GM21360 (cell line): ENCODE results near the gene GOLGA6C.
"Not testable (repeated sequence)": the region's sequence is repeated elsewhere in the genome, so short reads cannot be mapped to it uniquely, and the experiment has no call there.

Experiments used
- ATAC-seq: cut with Tn5 transposase; IDR thresholded peaks from one replicate; pipeline ENCODE4 v1.9.1; 2021; ENCODE audit warnings: mild to moderate bottlenecking, moderate library complexity; ENCODE audit not compliant: unreplicated experiment

Gene GOLGA6C

DNA sequence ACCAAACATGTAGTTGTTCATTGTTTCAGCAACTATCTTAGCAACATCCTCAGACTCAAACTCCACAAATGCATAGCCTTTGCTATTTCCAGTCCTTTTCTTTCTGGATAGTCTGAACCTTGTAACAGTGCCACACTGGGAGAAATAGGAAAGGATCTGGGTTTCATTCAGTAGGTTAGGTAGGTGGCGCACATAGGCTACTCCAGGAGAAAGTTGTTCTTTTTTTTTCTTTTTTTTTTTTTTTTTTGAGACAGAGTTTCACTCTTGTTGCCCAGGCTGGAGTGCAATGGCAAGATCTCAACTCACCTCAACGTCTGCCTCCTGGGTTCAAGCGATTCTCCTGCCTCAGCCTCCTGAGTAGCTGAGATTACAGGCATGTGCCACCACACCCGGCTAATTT is 5.8 kb upstream of the GOLGA6C start:
- not testable (repeated sequence) for ATAC-seq

DNA sequence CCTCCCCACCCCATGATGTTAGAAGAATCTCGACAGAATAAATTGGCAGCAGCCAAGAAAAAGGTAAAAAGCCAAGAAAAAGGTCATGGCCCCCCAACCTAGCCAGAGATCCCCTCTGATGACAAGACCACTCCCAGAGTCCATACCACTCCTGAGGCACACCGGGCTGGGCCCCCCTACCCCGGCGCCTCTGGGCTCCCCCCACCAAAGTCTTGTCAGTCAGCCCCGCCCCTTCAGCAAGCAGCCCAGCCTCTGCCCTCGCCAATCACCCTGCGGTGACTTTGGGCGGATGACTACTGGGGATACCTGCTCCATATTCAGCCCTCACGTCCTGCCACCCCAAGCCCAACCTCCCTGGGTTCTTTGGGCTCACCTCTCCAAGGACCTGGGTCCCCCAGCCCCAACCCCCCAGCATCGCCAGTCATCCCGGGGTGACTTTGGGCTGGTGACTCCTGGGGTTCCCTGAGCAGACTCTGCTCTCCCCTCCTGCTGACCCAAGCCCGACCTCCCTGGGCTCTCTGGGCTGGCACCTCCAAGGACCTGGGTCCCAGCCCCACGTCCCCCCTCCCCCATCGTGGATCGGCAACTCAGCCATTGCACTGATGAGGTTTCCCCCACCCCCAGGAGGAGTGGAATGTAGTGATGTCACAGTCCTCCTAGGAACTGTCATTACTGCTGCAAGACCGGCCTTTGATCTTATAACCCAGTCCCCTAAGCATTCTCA is 648 bp downstream of the GOLGA6C start:
- ATAC-seq, result not testable (repeated sequence)

- not testable (repeated sequence) for ATAC-seq
Measured at GRCh38 chr15:75259873-75260272, 1.7 kb downstream of the GOLGA6C start.

GRCh38 chr15:75273751-75274359 is 15.7 kb downstream of the GOLGA6C start:
- ATAC-seq, result not testable (repeated sequence)

GRCh38 chr15:75274509-75275107 is 16.5 kb downstream of the GOLGA6C start:
- ATAC-seq, result peak; percentile 49

DNA sequence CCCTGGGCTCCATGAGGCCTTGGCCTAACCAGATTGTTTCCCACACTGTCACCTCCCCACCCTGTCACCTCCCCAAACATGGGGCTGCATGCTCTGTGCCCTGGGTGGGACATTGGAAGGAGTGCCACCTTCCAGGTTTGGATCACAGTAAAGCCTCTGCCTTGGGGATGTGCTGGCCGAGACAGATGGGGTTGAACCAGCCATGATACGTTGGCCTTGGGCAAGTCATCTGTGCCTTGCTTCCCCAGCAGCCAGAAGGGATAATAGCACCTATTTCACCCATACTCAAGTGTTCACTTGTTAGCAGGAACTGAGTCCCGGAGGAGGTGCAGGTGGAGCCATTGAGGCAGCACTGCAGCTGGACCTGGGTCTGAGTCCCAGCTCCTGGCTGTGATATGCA is 17.5 kb downstream of the GOLGA6C start:
- ATAC-seq, result not testable (repeated sequence)

GRCh38 chr15:75278497-75278896 is 20.4 kb downstream of the GOLGA6C start:
- not testable (repeated sequence) for ATAC-seq

GRCh38 chr15:75282572-75282971 is 24.4 kb downstream of the GOLGA6C start, which contains the start of gene GOLGA6D:
Gene GOLGA6D (plus strand): TSS chr15:75282835. CDS start chr15:75282876, 41 bp downstream.
- ATAC-seq, result not testable (repeated sequence)

DNA sequence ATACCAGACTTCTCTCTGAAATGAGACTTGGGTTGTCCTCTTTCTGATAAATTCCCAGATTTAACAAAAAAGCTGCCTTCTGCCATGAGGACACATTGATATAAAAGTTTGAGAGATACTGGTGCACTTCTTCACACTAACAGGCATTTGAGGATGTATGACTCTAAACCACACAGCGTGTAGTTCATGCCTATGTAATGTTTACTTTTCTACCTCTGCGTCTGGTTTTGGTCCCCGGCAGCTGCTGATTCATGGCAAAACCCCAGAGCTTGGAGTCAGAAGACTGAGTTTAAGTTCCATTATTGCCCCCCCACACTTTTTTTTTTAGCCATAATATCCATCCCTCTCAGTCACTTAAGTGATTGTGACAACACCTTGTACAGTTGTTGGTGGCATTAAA is 26.0 kb downstream of the GOLGA6C start:
- ATAC-seq, result not testable (repeated sequence)

DNA sequence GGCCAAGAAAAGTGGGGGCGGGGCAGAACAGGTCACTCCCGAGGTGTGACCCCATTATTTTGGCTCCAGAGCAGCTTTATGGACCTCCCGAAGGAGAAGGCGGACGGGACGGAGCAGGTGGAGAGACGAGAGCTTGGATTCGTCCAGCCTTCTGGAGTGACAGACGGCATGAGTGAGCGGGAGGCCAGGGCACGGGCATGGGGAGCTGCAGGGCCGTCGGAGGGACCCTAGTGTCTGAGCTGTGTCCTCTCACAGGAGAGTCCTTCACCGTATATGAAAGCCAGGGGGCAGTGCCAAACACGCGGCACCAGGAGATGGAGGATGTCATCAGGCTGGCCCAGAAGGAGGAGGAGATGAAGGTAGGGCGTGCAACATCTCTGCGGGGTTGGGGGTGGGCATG is 35.5 kb downstream of the GOLGA6C start:
- not testable (repeated sequence) for ATAC-seq

DNA sequence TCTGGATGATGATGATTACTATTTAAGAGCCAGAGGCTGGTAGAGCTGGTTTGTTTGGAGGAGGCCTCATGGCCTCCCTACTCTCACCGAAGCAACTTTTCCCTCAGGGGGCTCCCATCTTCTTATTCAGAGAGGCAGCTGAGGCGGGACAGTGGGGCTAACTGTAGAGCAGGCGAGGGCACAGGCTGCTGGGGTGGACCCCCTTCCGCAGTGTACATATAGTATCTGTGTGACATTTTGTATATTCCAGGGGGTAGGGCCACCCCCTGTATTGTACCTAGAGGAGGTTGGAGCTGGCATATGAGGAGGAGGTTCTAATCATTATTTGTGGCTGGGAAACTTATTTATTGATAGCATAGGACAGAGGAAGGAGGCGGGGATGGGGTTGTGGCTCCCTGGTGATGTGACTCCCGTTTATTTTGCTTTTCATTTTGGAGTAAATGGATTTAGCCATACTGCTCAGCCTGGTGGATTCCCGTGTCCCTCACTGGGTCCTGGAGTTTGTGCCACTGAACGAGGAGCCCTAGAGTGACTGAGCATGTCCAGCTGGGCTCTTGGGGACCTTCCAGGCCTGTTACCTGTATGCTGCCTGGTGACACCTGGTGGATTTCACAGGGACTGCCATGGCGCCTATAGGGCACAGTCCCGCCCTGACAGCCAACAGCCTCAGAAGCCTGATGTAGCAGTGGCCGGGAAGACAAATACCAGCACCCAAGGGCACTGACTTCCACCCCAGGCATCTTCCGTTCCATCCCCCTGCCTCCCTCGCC is 40.6 kb downstream of the GOLGA6C start:
- not testable (repeated sequence) for ATAC-seq

DNA sequence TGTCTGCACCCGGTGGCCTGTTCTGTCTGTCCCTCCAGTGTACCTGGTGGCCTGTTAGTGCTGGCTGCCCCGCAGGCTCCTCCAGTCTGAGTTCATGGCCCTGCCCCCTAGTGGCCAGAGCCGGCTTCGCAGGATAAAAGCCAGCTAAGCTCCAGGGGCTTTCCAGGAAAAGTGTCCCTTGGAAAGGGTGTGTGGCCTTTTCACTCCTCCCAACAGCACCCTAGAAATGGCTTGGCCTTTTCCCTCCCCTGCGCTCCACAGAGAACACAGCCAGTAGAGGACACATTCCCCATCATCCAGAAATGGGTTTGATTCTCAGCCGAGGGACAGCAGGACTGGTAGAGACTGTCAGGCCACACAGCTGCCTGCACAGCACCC is 41.2 kb downstream of the GOLGA6C start:
- not testable (repeated sequence) for ATAC-seq

DNA sequence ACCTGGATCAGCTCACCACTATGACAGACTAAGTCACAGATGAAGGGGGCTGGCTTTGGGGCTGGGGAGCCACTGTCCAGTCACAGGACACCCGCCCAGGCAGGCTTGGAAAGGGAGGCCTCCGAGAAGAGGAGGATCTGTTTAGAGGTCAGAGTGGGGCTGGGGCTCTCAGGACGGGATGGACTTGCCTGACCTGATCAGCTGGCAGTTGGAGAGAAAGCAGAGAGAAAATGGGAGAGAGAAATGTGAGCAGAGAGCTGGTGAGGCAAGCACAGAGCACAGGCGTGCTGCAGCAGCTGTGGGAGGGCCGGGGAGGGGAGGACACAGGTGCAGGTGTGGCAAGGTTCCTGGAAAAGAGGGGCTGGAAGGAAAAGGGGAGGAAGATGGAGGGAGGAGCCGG is 41.9 kb downstream of the GOLGA6C start:
- ATAC-seq, result not testable (repeated sequence)

- ATAC-seq, result no peak
Measured at GRCh38 chr15:75302318-75302717, 44.2 kb downstream of the GOLGA6C start.

DNA sequence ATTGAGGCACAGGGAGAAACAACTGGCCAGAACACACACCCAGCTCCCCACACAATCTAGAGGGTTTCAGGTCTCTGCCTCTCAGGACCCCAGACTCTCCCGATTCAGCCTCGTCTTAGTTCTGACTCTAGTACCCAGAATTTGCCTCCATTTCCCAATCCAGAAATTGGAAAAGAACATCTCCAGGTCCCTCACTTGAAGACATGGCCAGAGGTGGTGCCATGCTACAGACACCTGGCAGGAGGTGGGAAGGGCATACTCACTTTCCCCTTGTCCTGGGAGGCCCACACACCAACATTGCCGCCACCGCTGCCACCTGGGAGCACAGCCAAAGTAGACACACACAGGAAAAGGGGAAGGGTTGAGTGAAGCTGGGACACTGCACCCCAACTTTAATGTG is 44.6 kb downstream of the GOLGA6C start:
- ATAC-seq, result not testable (repeated sequence)

DNA sequence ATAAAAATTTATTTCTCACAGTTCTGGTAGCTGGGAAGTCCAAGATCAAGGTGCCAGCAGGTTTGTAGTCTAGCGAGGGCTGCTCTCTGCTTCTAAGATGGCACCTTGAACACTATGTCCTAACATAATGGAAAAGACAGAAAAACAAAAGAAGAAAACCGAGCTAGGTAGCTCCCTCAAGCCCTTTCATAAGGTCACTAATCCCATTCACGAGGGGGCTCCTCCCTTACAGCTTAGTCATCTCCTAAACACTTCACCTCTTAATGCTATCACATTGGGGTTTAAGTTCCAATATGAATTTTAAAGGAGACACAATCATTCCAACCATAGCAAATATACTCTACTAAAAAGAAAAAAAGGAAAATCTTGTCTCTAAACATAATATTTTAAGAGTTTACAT is 48.1 kb downstream of the GOLGA6C start:
- no peak for ATAC-seq

DNA sequence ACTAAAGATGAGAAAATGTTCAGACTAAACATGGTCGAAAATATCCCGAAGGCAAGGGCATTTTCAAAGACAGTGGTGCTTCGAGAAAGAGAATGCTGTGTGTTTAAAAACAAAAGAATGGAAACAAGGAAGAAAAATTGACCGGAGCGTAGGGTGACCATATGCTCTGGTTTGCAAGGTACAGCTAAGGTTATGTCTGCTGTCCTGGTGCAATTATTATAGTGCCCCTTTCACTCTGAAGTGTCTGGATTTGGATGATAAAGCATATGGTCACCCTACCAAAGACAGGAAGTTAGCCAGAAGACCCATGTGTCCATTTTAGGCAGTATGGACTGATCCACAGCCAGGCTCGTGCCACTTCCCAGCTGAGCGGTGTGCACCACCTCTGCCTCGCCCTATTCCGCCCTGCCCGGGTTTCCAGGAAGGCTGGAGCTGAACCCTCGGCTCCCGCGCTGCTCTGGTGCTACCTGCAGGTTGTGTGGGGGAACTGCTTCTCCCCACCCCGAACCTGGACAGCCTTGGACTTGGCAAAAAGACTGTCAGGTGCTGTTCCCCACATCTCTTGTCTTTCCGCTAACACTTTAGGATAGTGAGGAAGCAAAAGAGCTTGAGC is 49.8 kb downstream of the GOLGA6C start:
- no peak for ATAC-seq

DNA sequence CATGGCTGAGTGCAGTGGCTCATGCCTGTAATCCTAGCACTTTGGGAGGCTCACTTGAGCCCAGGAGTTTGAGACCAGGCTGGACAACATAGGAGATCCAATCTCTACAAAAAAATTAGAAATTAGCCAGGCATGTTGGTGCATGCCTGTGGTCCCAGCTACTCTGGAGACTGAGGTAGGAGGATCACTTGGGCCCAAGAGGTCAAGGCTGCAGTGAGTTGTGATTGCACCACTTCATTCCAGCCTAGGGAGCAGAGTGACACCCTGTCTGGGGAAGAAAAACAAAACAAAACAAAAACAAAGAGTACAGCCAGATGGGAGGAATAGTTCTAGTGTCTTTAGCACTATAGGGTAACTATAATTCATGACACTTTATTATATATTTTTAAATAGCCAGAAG is 51.6 kb downstream of the GOLGA6C start:
- ATAC-seq, result no peak

DNA sequence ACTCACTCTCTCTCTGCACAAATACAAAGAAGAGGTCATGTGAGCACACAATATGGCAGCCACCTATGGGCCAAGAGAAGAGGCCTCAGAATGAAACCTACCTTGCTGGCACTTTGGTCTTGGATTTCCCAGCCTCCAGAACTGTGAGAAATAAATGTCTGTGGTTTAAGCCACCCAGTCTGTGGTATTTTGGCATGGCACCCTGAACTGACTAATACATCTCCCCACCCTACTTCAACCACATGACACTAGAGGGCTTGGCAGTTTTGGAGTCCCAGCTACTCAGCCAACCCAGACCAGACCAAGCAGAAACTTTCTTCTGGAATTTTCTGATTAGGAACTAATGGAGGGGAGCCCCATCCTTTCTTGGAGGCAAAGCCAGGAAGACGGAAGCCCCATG is 54.4 kb downstream of the GOLGA6C start:
- ATAC-seq, result not testable (repeated sequence)

DNA sequence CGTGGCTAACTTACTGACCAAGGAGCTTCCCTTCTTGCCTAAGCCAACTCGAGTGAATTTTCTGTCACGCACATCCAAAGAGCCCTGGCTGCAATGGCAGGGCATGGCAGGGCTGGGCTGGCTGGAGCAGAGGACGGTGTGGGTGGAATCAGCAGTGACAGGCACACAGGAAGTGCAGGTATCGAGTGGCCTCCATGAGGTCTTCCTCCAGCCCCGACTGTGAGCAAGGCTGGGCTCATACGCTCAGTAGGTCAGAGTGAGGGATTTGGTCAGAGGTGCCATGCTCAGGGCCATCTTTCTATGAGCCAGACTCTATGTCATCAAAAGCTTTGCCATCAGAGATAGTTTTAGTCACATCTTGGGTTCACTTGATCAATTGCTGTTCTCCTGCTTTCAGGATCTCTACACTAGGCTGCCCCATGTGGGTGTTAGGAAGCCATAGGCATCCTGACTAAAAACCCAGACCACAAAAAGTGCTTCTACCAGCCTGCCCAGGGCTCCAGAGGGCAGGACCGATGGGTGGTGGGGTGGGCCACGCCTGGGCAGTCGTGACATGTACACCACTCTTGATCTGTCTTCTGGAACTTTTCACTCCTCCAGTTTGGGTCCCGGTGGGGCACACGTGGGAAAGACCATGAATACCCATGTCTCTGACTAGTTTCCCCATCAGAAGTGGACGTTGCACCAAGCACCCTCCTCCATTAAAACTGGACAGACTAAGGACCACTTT is 55.1 kb downstream of the GOLGA6C start:
- no peak for ATAC-seq
